GM19023 (cell line): ENCODE data around the gene ADAM21.
"Not testable (repeated sequence)": the region's sequence is repeated elsewhere in the genome, so short reads cannot be mapped to it uniquely, and the experiment has no call there.

Experiments used
- ATAC-seq: cut with Tn5 transposase; IDR thresholded peaks from one replicate; pipeline ENCODE4 v1.9.1; 2021; ENCODE audit warnings: mild to moderate bottlenecking, moderate library complexity; ENCODE audit not compliant: unreplicated experiment

ADAM21 gene

DNA sequence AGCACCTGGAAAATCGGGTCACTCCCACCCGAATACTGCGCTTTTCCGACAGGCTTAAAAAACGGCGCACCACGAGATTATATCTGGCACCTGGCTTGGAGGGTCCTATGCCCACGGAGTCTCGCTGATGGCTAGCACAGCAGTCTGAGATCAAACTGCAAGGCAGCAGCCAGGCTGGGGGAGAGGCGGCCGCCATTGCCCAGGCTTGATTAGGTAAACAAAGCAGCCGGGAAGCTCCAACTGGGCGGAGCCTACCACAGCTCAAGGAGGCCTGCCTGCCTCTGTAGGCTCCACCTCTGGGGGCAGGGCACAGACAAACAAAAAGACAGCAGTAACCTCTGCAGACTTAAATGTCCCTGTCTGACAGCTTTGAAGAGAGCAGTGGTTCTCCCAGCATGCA is 23.5 kb downstream of the ADAM21 start:
- not testable (repeated sequence) for ATAC-seq

DNA sequence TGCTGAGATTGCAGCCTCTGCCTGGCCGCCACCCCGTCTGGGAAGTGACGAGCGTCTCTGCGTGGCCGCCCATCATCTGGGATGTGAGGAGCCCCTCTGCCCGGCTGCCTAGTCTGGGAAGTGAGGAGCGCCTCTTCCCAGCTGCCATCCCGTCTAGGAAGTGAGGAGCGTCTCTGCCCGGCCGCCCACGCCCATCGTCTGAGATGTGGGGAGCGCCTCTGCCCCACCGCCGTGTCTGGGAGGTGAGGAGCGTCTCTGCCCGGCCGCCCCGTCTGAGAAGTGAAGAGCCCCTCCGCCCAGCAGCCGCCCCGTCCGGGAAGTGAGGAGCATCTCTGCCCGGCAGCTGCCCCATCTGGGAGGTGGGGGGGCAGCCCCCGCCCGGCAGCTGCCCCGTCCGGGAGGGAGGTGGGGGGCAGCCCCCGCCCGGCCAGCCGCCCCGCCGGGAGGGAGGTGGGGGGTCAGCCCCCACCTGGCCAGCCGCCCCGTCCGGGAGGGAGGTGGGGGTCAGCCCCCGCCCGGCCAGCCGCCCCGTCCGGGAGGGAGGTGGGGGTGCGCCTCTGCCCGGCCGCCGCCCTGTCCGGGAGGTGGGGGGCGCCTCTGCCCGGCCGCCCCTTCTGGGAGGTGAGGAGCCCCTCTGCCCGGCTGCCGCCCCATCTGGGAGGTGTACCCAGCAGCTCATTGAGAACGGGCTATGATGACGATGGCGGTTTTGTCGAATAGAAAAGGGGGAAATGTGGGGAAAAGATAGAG is 25.6 kb downstream of the ADAM21 start:
- not testable (repeated sequence) for ATAC-seq

DNA sequence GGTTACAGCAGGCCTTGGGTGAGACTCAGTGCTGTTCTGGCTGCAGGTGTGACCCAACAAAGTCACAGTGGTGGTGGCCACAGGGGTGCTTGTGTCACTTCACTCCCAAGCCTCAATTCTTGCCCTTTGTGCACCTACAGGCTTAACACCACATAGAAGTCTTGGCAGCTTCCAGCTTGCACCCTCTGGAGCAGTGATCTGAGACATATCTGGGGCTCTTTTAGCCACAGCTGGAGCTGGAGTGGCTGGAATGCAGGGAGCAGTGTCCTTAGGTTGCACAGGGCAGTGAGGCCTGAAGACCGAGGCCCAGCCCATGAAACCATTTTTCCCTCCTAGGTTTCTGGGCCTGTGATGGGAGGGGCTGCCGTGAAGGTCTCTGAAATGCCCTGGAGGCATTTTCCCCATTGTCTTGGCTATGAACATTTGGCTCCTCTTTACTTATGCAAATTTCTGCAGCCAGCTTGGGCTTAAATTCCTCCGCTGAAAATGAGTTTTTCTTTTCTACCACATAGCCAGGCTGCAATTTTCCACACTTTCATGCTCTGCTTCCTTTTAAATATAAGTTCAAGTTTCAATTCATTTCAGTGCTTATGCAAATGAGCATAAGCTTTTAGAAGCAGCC is 37.7 kb downstream of the ADAM21 start:
- ATAC-seq: no peak

DNA sequence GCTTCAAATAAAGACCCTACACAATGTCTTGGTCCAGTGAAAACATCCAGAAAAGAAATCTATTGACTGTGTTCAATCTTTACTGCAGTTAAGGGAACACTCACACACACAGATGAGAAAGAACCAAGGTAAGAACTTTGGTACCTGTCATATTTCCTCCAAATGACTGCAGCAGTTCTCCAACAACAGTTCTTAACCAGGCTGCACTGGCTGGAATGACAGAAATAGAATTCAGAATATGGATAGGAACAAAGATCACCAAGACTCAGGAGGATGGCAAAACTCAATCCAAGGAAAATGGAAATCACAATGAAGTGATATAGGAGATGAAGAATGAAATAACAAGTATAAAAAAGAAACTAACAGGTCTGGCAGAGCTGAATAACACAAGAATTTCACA is 46.2 kb downstream of the ADAM21 start:
- no peak for ATAC-seq
